ENCODE data around the gene DHRS13.

GRCh38 chr17:28912938-28913333 is 10.1 kb upstream of the DHRS13 start:
- TF ChIP-seq CTCF (IDR thresholded peaks at IDR 0.05) (no peak), POLR2A (IDR thresholded peaks at IDR 0.05) (no peak)

All from testis (tissue), 2 donors.